ENCODE results near the gene WDR46. TPM values are rescaled to one million over a fixed set of nuclear protein-coding genes. Genes with fewer than 3 reads are reported as not detected.
"Not testable (repeated sequence)": the region's sequence is repeated elsewhere in the genome, so short reads cannot be mapped to it uniquely, and the experiment has no call there.

The WDR46 gene
- total RNA-seq, 1 donor = 99.7 TPM

DNA sequence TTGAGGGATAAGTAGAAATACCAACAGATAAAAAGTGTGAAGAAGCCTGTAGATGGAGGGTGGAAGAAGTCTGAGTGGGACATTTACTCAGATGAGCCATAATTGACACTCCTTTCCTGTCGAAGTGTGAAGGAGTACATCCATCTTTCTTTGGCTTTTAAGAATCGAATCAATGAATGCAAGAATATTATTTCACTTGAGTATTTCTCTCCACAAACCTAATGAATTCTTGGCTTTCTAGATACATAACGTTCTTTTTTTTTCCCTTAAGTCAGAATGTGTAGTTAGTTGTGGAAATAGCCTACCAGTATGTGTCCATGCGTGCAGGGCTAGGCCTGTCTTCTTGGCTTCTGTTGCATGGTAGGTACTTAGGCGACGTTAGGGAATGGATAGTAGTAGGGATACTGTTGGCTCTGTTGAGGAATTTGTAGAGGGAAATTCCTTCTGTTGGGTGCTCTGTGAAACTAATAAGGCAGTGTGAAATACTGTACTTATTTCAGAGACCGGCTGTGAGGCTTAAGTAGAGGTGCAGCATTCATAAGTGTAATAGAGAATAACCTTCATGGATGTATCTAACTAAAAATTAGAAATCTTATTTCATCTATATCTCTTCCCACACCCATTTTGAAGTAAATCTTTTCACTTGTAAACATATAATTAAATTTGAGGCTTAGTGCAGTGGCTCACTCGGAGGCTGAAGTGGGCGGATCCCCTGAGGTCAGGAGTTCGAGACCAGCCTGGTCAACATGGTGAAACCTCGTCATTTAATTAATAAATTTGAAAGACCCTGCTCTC lies 15.7 kb downstream of the WDR46 start:
- TF ChIP-seq, protein P1, sequence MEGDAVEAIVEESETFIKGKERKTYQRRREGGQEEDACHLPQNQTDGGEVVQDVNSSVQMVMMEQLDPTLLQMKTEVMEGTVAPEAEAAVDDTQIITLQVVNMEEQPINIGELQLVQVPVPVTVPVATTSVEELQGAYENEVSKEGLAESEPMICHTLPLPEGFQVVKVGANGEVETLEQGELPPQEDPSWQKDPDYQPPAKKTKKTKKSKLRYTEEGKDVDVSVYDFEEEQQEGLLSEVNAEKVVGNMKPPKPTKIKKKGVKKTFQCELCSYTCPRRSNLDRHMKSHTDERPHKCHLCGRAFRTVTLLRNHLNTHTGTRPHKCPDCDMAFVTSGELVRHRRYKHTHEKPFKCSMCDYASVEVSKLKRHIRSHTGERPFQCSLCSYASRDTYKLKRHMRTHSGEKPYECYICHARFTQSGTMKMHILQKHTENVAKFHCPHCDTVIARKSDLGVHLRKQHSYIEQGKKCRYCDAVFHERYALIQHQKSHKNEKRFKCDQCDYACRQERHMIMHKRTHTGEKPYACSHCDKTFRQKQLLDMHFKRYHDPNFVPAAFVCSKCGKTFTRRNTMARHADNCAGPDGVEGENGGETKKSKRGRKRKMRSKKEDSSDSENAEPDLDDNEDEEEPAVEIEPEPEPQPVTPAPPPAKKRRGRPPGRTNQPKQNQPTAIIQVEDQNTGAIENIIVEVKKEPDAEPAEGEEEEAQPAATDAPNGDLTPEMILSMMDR (IDR thresholded peaks at IDR 0.05; ENCODE audit: insufficient read depth, low read depth, low read length) = no peak
- no peak for DNase-seq (ENCODE audit: low read depth)
- H3K4me3 ChIP-seq (ENCODE audit: low read depth, low read length) = peak overlapping the region; percentile 99

- no peak for DNase-seq (ENCODE audit: low read depth)
- TF ChIP-seq, protein P1 (IDR thresholded peaks at IDR 0.05; ENCODE audit: insufficient read depth, low read depth, low read length) = no peak
- H3K4me3 ChIP-seq (ENCODE audit: low read depth, low read length) = peak overlapping the region; percentile 99
Measured at GRCh38 chr6:33272275-33273128, 16.5 kb downstream of the WDR46 start.

GRCh38 chr6:33271468-33272274 lies 17.4 kb downstream of the WDR46 start, which contains the start of the genes RPS18 and VPS52:
RPS18 (plus strand) TSS chr6:33272075; CDS start chr6:33272120, 45 bp downstream.
VPS52 (minus strand) TSS chr6:33271876; CDS start chr6:33271675, 201 bp downstream.
- TF ChIP-seq, protein P1 (IDR thresholded peaks at IDR 0.05; ENCODE audit: insufficient read depth, low read depth, low read length) = no peak
- H3K4me3 ChIP-seq (ENCODE audit: low read depth, low read length) = peak within 1 kb of the TSS; percentile 99
- peak; percentile 100 for DNase-seq (ENCODE audit: low read depth)

- TF ChIP-seq, protein P1 (IDR thresholded peaks at IDR 0.05; ENCODE audit: insufficient read depth, low read depth, low read length) = no peak
- no peak for DNase-seq (ENCODE audit: low read depth)
Measured at GRCh38 chr6:33271117-33271467, 17.9 kb downstream of the WDR46 start.

DNA sequence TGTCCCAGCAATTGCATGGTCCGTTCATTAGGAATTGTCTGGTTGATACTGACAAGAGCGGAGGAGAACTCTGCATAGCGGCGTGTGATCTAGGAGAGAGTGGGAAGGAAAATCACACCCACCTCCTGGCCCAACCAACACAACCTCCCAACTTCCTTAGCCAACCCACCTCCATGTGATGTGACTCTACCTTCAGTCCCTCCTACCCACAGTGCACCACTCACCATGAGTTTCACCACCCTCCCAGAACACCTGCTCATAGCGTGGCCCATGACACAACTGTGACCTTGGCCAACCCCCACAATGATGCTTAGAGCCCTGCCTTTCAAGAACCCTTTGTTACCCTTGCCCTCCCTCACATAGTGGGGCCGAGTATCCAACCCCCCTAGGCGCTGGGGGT lies 25.0 kb downstream of the WDR46 start:
- DNase-seq (ENCODE audit: low read depth) = no peak
- TF ChIP-seq, protein P1 (IDR thresholded peaks at IDR 0.05; ENCODE audit: insufficient read depth, low read depth, low read length) = no peak
- no peak overlapping the region for H3K4me3 ChIP-seq (ENCODE audit: low read depth, low read length)

More at GRCh38 chr6:33271117-33271467, 17.9 kb downstream of the WDR46 start:
- peak overlapping the region; percentile 99 for H3K4me3 ChIP-seq (ENCODE audit: low read depth, low read length)

GRCh38 chr6:33262490-33262889 lies 26.5 kb downstream of the WDR46 start:
- not testable (repeated sequence) for H3K4me3 ChIP-seq (ENCODE audit: low read depth, low read length); DNase-seq (ENCODE audit: low read depth)
